AG09309 (cell line): Measurements from ENCODE around the gene TMEM175.

Experiments used
- DNase-seq: peaks from one replicate; pipeline ENCODE4 v3.0.0-alpha.2; 2010; ENCODE audit warnings: low read depth
- H3K4me3 ChIP-seq: 2 replicates; pipeline ENCODE4 v1.5.1; 2011; ENCODE audit warnings: mild to moderate bottlenecking, low read depth, low read length, moderate library complexity; ENCODE audit not compliant: control insufficient read depth
- CTCF ChIP-seq: IDR thresholded peaks from 2 replicates; pipeline ENCODE4 v1.5.1; 2011; ENCODE audit warnings: mild to moderate bottlenecking, low read depth, low read length, inconsistent platforms; ENCODE audit not compliant: insufficient read depth, control insufficient read depth; ENCODE audit errors: missing control alignments

TMEM175 gene

DNA sequence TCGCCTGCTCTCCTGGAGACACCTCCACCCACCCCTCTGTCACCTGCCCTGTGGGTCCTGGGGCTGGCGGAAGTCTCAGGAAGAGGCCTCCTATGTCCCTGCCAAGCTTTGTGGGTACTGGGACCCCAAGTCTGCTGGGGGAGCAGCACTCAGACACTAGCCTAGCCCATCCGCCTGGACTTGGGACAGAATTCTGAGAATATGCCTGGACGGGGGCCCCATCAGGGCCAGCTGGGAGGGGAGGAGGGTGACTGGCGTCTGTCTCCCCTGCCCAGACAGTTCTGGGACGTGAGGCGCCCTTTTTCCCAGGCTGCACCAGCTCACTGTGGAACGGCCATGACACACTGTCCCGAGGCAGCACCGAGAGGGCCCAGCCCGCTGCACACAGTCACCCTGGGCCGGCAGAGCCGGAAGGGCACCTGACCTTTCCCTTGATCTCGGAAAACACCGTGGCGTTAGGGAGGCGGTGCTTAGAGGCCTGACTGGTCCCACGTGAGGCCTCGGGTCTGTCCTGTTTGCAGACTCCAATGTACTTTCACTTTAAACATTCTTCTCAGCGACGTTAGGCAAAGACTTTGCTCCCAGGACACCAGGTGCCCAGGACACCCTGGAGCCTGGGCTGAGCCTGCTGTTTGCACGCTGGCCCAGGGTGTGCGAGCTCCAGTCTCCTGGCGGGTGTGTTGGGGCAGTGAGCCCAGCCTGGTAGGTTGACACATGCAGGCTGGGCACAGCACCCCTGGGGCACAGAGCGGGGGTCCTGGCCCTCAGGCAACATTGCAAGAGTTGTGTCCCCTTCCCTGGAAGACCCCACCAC is 60.2 kb downstream of the TMEM175 start:
- TF ChIP-seq CTCF: no peak
- H3K4me3 ChIP-seq: no peak overlapping the region
- DNase-seq: no peak

GRCh38 chr4:993111-994029 is 61.1 kb downstream of the TMEM175 start, which contains the start of gene SLC26A1:
SLC26A1 (minus strand) TSS chr4:993404; CDS start chr4:991703, 1,701 bp downstream.
- no peak within 1 kb of the TSS for H3K4me3 ChIP-seq
- TF ChIP-seq CTCF: no peak
- no peak for DNase-seq

- no peak overlapping the region for H3K4me3 ChIP-seq
- no peak for DNase-seq
- TF ChIP-seq CTCF: peak; percentile 3
These were observed 63.2 kb downstream of the TMEM175 start for GRCh38 chr4:995311-996026.

GRCh38 chr4:996030-996996 is 64.1 kb downstream of the TMEM175 start:
- no peak for TF ChIP-seq CTCF
- H3K4me3 ChIP-seq: no peak overlapping the region
- no peak for DNase-seq

GRCh38 chr4:996997-997374 is 64.7 kb downstream of the TMEM175 start:
- H3K4me3 ChIP-seq: no peak overlapping the region; the same call in 1 of the 2 replicates
- TF ChIP-seq CTCF: no peak
- DNase-seq: no peak
